GM19099 (cell line): ENCODE data around the gene CPT1A.

Source experiments
- POLR2A ChIP-seq: IDR thresholded peaks from 3 replicates; pipeline ENCODE4 v1.6.1; 2011; ENCODE audit warnings: low read depth; ENCODE audit not compliant: insufficient read length; ENCODE audit errors: extremely low read depth

The CPT1A gene

DNA sequence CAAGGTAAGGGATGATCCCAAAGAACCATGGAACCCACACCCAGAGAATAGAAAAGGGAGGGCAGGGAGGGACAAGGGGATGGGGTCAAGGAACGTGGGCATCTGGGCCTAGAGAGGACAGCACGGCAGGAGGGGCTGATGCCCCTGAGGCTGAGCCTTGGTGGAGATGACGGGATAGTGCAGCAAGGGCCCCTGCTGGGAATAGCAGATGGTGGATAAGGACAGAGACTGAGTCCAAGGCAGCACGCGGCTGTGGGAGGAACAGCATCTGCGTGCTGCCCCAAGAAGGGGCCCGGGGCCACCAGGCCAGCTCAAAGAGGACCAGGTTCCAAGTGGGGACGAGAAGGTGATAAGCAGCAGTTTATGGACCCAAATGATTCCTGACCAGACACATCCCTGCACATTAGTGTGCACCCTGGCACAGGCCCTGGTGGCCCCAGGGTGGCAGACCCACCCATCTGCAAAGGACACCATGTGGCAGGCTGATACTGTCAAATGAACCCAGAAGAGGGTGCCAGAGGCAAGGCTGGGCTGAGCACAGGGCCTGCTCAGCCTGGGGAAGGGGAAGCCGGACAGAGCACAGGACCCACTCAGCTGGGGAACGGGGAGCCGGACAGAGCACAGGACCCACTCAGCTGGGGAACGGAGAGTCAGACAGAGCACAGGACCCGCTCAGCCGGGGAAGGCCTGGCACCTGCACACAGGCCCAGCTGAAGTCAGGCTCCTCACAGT, 77.6 kb downstream of the CPT1A start:
- TF ChIP-seq POLR2A = no peak

DNA sequence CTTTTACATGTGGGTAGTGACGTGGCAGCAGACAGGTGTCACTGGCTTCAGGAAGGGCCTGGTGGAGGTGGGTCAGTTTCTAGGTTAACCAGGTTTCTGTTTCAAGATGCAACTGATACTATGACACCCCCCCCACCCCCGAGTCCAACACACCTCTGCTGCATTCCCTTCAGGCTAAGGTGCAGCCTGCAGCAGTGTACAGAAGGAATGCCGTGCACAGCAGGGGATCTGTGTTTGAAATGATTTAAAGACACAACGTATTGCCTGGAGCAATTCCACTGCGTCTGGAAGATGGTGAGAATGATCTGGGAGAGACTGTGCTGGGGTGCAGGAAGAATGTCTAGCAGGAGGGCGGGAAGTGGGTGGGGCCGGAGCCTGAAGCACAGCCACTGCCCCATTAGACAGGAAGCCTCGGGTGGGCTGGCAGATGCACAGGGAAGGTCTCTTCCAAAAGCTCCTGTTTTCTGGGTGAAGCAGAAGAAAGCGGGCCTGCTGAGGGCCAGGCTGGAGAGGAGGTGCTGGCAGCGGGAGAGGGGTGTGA, 78.5 kb downstream of the CPT1A start:
- TF ChIP-seq POLR2A = no peak

DNA sequence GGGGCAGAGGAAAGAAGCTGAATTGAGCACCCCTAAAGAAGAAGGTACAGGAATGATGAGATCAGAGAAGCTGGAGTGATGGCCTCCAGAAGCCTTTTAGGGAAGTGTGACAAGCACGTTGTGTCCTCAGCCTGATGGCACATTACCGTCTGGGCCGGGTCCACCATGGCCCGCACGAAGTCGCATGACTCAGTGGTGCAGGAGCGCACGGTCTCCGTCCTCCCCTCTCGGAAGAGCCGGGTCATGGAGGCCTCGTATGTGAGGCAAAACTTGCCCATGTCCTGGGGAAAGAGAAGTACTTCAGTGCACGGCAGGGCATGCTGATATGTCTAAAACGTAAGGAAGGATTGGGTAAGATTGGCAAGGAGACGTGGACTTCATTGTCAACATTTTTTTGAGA, 79.2 kb downstream of the CPT1A start:
- TF ChIP-seq POLR2A = no peak

- TF ChIP-seq POLR2A = no peak
Observed at GRCh38 chr11:68761801-68762200, 79.9 kb downstream of the CPT1A start.

GRCh38 chr11:68759991-68760390, 81.7 kb downstream of the CPT1A start:
- TF ChIP-seq POLR2A = no peak

DNA sequence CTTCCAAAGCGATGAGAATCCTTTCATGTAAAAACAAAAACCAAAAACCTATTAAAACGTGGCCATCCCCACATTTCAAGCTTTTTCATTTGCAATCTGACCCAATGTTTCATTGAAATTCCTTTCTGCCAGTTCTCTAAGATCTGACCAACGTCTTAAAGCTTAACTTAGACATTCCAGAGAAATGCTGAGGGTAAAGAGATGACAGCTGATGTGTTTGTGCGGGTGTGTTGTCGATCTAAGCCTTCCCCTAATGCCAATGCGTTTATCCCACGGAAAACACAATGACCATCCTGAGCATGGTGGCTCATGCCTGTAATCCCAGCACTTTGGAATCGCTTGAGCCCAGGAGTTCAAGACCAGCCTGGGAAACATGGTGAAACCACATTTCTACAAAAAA, 84.0 kb downstream of the CPT1A start:
- no peak for TF ChIP-seq POLR2A

DNA sequence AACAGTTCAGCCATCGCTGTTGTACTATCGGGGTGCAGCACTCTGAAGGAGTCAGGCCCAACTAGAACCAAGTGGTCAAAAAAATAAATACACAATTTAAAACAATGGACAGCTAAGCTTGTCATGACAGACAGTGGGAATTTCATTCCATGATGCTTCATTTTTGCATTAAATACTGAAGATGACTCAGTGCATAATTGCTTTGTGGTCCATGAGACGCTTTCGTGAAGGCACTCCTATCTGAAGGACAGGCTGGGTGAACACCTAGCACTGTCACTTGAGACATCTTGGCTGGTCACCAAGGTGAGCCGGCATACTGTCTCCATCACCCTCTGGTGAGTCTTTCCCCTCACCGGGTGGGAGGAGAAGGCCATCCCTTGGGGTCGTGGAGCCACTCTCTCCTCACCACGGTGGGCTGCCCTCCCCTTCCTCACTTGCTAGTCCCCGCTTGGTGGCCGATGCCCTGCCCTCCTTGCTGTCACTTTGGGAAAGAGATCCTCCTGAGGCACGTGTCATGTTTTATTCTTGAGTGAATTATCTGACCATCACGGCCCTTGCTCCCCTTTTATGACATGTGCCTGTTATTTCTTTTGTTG, 85.4 kb downstream of the CPT1A start:
- TF ChIP-seq POLR2A = no peak

DNA sequence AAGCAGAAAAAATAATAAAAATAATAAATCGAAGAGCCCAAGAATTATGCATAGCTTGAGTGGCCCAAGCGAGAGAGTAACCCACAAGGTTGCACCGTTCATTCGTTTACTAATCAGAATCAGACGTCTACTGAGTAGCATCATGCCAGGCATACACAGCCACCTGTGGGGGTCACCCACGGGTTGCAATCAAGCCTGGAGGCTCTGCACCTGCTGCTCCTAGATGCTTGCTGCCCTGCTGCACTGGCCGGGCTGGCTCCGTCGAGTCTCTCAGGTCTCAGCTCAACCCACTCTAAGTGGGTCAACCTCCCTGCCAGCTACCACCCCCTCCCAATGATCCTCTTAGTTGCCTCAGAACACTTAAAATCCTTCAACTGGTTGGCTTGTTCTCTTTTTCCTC, 88.4 kb downstream of the CPT1A start:
- no peak for TF ChIP-seq POLR2A

DNA sequence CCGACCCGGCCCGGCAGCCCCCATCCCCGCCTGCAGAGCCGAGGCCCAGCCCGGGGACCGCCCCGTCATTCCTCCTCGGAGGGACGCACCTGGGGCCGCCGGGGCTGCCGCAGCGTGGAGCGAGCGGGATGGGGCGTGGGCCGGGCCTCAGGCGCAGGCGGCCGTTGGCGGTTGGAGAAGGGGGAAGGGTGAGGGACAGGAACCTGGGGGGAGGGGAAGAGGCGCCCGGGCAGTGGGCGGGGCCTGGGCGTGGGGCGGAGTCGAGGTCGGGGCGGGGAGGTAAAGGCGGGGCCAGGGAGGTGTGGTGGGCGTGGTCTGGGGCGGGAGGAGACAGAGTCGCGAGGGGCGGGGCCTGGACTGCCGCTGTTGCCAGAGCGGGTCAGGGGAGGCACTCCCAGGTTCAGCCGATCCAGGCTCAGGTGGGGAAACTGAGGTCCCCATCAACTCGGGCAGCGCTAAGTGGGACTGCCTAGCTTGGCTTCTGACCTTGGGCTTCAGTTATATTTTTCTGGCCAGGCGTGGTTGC, 90.3 kb downstream of the CPT1A start, which contains the start of gene TESMIN:
TESMIN (minus strand) TSS at position 190 of the 526 bp plus-strand sequence. CDS start 860 bp downstream, outside the sequence.
- TF ChIP-seq POLR2A = no peak

GRCh38 chr11:68751004-68751325, 90.8 kb downstream of the CPT1A start:
- TF ChIP-seq POLR2A = no peak

DNA sequence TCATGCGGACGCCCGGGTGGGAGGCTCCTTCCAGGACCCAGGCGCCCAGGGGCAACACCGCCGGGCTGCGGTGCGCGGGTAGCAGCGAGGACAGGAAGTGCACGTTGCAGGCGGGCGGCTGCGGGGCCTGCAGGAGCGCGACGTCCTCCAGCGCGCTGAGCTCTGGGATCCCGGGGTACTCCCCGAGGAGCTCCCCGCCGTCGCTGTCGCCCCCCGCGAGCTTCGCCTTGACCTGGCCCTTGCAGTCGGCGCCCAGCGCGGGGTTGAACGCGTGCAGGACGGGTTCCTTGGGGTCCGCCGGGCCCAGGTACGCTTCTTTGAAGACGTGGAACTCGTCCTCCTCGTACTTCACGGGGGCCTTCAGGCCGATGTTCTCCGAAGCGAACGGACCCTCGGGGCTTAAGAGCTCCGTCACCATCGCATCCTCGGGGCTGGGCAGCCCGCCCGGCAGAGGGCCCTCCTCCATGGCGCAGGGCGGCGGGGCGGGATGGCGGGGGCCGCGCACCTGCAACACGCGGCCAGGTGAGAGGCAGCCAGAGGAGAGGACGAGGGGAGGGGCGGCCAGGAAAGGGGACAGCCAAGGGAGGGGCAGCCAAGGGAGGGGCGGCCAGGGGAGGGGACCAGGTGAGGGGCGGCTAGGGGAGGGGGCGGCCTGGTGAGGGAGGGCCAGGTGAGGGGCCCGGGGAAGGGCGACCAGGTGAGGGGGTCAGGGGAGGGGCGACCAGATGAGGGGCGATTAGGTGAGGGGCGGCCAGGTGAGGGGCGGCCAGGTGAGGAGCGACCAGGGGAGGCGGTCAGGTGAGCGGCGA, 91.3 kb downstream of the CPT1A start:
- TF ChIP-seq POLR2A = no peak

DNA sequence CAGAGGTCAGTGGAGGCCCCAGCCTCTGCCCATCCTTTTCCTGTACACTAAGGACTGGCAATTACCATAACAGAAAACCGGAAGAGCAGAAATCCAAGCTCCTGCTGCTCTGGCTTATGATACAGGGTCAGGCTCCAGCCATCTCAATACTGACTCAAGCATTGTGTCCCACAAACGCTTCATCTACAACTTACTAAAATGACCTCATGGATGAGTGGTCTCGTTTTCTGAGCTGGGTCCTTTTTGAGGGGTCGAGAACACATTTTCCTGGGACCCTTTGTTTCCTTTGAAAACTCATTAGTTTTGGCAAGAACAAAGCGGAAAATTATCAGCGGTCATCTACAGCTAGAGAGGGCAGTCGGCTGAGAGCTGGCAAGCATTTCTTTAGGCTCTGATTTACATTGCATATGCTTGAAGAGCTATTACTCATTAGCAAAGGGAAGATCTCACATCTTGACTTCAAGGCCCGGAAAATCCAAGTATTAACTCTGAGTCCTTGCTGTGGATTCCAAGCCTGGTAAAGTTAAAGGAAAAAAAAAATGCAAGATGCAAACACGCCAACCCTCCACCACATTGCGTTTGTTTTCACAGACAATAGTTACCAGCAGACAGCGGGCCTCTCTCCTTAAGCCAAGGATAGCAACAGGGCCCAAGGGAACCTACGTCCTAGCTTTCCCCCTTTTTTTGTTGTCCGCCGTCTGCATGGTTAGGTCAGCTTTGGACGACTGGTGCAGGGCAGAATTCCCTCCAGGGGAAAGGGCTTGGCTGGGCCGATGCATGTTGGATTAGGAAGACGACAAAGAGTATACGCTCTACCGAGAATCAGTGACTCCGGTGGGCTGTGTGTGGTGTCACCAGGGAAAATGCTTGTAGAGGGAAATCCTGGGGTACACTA, 92.2 kb downstream of the CPT1A start:
- no peak for TF ChIP-seq POLR2A

GRCh38 chr11:68748061-68748460, 93.7 kb downstream of the CPT1A start:
- no peak for TF ChIP-seq POLR2A

DNA sequence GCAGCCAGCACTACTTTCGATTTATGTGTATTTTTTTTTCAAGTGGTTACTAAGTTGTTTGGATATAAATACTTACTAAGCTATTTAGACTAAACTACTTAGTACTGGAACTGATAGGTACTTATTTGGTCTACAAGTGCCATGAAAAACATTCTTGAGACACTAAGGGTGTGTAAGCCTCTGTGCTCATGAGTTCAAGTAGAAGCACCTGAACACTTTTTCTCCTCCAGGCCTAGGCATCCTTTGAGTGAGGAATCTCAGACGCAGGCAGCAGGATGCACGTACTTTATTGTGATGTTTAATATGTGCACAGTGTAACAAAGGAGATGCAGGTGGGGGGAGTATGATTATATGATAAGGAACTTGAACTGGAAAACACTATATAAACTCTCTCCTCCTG, 98.2 kb downstream of the CPT1A start:
- no peak for TF ChIP-seq POLR2A
